Mucosa of stomach (tissue), 1 donor: ENCODE data around the gene LMTK3.

ENCODE experiments used
- H3K27me3 ChIP-seq: one replicate; pipeline ENCODE4 v1.7.0; 2013; ENCODE audit warnings: mild to moderate bottlenecking, low read length; ENCODE audit not compliant: control insufficient read depth, insufficient read depth
- H3K36me3 ChIP-seq: one replicate; pipeline ENCODE4 v1.7.0; 2013; ENCODE audit warnings: low read length; ENCODE audit not compliant: control insufficient read depth, insufficient read depth
- H3K4me1 ChIP-seq: one replicate; pipeline ENCODE4 v1.7.0; 2013; ENCODE audit warnings: mild to moderate bottlenecking, low read length; ENCODE audit not compliant: control insufficient read depth, insufficient read depth
- H3K4me3 ChIP-seq: one replicate; pipeline ENCODE4 v1.7.0; 2013; ENCODE audit warnings: low read length
- H3K9ac ChIP-seq: one replicate; pipeline ENCODE4 v1.7.0; 2013; ENCODE audit warnings: mild to moderate bottlenecking, low read length, moderate library complexity
- H3K9me3 ChIP-seq: one replicate; pipeline ENCODE4 v1.7.0; 2013; ENCODE audit warnings: mild to moderate bottlenecking, low read length, moderate library complexity; ENCODE audit not compliant: control insufficient read depth
- donor health status: Pancreatic carcinoma.

The LMTK3 gene

DNA sequence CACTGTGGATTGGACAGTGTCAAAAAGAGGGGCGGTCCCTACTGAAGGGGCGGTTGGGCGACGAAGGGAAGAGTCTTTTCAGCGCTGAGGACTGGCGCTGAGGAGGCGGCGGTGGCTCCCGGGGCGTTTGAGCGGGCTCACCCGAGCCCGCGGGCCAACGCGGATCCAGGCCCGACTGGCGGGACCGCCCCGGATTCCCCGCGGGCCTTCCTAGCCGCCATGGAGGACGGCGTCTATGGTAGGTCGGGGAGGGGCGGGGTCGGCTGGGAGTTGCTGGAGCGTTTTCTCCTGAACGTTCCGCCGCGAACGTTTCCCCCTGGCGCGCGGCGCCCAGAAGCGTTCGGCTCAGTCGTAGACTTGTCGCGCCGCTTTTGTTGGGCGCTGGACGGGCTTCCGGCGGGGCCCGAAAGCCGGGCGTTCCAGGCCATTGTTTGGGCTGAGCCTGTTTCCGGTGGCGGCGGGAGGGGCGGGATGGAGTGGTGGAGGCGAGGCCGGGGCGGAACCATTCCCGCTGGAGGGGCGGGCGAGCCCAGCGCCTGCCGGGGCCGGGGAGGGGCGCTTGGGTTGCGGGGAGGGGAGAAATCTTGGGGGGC is 42.2 kb downstream of the LMTK3 start, which contains the start of gene CYTH2:
TSS of gene CYTH2 (plus strand) at position 81 of the 593 bp plus-strand sequence. CDS start at position 220, 139 bp downstream.
- H3K27me3 ChIP-seq = no peaks in the 10 kb centered on the region
- peak within 1 kb of the TSS; percentile 93 for H3K9ac ChIP-seq
- peak within 1 kb of the TSS; percentile 80 for H3K4me3 ChIP-seq
- H3K4me1 ChIP-seq = peaks cover 15% of the 10 kb centered on the region
- peaks cover 27% of the 10 kb centered on the region for H3K36me3 ChIP-seq
- H3K9me3 ChIP-seq = no peaks in the 10 kb centered on the region

DNA sequence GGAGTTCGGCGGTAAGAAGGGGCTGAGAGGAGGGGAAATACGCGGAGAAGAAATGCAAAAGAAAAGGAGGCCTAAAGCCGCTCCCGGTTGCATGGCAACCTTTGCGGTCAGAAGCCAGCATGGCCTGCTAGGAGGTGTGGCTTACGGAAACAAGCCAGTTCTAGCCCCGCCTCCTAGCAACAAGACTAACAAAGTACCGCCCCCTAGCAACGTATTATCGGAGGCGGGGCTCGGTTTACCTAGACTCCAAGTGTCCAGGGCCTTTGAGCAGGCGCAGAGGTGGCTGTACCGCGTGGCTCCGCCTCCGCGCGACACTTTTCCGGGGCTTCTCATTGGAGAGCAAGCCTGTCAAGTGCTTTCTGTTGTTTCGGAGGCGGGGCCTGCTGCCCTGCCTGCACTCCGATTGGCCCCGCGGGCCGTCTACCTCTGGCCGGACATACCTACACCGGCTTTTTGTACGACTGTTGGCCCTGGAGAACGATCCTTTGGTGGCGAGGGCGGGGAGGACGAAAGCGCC is 42.8 kb downstream of the LMTK3 start:
- Histone ChIP-seq H3K9ac (peak overlapping the region; percentile 93), H3K4me3 (peak overlapping the region; percentile 80), H3K4me1 (peaks cover 15% of the 10 kb centered on the region), H3K9me3 (no peaks in the 10 kb centered on the region), H3K27me3 (no peaks in the 10 kb centered on the region), H3K36me3 (peaks cover 26% of the 10 kb centered on the region)

DNA sequence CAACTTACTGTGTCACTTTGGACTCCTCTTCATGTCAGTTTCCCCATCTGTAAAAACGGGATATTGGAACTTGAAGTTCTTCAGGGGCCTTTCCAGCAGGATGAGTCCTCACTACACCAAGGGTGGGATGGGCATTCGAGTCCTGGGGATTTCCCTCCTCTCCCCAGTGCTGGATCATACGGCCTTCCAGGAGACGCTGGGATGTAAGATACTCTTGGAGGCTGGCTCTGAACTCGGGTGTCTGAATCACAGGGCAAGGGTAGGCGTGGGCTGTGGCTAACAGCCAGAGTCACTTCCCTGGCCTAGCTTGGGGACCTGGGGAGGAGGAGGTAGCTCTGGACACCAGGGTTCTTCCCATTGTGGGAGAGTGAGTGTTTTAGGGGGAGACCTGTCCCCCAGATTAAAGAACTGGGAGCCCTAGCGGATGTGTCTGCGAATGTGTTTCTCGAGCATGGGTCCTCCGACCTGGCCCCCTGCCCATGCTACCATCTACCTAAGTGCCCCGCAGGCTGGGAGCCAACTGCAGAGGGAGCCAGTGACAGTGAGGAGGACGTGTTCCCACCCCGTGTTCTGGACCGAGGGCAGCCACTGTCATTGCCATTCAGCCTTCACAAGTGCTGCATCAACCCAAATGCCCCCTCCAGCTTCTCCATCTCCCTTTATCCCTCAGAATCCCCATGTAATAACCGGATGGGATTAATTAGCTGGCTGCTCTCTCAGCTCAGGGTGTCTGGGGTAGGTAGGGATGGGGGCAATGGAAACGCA is 44.9 kb downstream of the LMTK3 start:
- Histone ChIP-seq H3K4me1 (peaks cover 15% of the 10 kb centered on the region), H3K9ac (no peak overlapping the region), H3K9me3 (no peaks in the 10 kb centered on the region), H3K27me3 (no peaks in the 10 kb centered on the region), H3K36me3 (peaks cover 8% of the 10 kb centered on the region), H3K4me3 (no peak overlapping the region)

DNA sequence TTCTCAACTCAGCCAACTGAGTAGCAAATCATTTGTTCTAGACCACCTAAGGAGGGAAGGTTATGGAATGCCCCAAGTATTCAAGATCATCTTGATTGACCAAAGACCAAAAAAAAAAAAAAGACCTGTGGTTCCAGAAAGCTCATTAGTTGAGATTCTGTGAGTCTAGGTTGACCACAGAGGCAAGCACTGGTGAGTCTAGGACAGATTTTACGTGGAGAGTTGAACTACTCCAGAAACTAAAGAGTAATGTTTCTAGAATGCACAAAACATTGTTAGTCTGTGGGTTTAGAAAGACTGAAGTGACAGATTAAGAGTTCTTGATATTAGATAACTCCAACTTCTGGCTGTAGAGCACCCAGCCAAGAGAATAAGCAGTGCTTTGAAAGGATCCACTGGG is 46.4 kb downstream of the LMTK3 start:
- Histone ChIP-seq H3K4me3 (no peak overlapping the region), H3K4me1 (peaks cover 9% of the 10 kb centered on the region), H3K36me3 (no peaks in the 10 kb centered on the region), H3K9me3 (no peaks in the 10 kb centered on the region), H3K27me3 (no peaks in the 10 kb centered on the region), H3K9ac (no peak overlapping the region)

DNA sequence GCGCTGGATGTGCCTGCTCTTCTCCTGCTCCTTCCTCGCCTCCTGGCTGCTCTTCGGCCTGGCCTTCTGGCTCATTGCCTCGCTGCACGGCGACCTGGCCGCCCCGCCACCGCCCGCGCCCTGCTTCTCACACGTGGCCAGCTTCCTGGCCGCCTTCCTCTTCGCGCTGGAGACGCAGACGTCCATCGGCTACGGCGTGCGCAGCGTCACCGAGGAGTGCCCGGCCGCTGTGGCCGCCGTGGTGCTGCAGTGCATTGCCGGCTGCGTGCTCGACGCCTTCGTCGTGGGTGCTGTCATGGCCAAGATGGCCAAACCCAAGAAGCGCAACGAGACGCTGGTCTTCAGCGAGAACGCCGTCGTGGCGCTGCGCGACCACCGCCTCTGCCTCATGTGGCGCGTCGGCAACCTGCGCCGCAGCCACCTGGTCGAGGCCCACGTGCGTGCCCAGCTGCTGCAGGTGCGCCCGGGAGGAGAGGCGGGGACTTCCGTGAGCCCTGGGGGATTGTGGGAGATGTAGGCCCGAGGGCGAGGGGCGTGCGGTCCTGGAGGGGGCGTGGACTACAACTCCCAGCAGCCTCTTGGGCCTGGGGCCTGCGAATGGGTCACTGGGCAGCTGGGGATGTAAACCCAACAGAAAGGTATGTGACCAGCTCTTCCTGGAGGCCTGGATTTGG is 49.5 kb downstream of the LMTK3 start:
- Histone ChIP-seq H3K36me3 (no peaks in the 10 kb centered on the region), H3K9me3 (no peaks in the 10 kb centered on the region), H3K9ac (no peak overlapping the region), H3K27me3 (no peaks in the 10 kb centered on the region), H3K4me3 (no peak overlapping the region), H3K4me1 (no peaks in the 10 kb centered on the region)

DNA sequence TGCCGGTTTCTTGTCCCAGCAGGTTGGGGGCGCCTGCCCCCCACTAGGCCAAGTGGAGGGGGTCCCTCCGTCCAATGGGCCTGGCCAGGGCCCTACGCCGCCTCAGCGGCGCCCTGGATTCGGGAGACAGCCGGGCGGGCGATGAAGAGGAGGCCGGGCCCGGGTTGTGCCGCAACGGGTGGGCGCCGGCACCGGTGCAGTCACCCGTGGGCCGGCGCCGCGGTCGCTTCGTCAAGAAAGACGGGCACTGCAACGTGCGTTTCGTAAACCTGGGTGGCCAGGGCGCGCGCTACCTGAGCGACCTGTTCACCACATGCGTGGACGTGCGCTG is 50.0 kb downstream of the LMTK3 start:
- Histone ChIP-seq H3K36me3 (no peaks in the 10 kb centered on the region), H3K27me3 (no peaks in the 10 kb centered on the region), H3K4me3 (no peak overlapping the region)

DNA sequence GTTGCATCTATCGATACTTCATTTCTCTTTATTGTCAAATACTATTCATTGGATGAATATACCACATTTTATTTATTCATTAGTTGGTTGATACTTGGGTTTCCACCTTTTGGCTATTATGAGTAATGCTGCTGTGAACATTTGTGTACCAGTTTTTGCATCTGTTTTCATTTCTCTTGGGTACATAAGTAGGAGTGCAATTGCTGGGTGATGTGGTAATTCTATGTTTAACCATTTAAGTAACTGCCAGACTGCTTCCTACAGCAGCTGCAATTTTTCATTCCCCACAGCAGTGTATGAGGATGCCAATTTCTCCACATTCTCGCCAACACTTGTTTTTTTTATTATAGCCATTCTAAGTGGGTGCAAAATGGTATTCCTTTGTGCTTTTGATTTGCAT is 53.6 kb downstream of the LMTK3 start:
- no peak overlapping the region for H3K4me3 ChIP-seq
- H3K9me3 ChIP-seq = no peaks in the 10 kb centered on the region
- H3K36me3 ChIP-seq = no peaks in the 10 kb centered on the region
- H3K4me1 ChIP-seq = peaks cover 2% of the 10 kb centered on the region
- no peaks in the 10 kb centered on the region for H3K27me3 ChIP-seq
- H3K9ac ChIP-seq = no peak overlapping the region

More for the DNA sequence above, 50.0 kb downstream of the LMTK3 start:
- H3K9me3 ChIP-seq = no peaks in the 10 kb centered on the region
- no peaks in the 10 kb centered on the region for H3K4me1 ChIP-seq
- H3K9ac ChIP-seq = no peak overlapping the region

DNA sequence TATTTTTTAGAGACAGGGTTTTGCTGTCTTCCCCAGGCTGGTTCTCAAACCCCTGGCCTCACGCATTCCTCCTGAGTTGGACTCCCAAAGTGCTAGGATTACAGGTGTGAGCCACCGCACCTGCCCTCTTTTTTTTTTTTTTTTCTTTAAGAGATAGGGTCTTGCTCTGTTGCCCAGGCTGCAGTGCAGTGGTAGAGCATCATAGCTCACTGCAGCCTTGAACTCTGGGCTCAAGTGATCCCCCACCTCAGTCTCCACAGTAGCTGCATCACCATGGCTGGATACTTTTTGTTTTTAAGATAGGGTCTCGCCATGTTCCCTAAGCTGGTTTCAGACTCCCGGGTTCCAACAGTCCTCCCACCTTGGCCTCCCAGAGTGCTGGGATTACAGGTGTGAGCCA is 54.8 kb downstream of the LMTK3 start:
- Histone ChIP-seq H3K27me3 (no peaks in the 10 kb centered on the region), H3K9me3 (no peaks in the 10 kb centered on the region), H3K4me3 (no peak overlapping the region), H3K4me1 (peaks cover 11% of the 10 kb centered on the region), H3K9ac (no peak overlapping the region), H3K36me3 (no peaks in the 10 kb centered on the region)

DNA sequence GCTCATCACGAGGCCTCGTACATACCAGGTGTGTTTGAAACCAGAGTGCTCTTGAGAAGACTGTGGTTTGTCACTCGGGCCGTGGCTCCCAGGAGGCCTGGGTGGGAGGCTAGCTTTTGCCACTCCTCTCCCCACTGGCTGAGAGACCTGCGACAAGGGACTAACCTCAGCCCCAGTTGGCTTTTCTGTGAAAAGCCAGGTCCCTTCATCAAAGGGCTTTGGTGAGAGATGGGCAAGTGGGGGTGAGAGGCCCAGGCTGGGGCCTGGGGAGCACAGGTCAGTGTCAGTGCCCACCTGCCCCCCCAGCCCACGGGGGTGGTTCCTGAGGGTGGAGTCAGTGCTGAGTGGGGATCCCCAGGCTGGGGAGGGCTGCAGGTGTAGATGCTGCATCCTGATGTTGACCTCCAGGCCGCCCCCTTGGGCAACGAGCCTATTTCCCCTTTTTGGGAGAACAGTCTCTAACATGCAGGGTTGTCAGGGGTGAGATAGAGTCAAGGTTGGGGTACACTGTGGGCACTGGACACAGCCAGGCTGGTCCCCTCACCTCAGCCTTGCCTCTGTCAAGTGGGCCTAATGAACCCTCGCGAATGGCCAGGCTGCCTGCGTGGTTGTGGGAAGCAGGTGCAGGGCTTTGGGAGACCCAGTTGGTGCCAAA is 55.6 kb downstream of the LMTK3 start:
- Histone ChIP-seq H3K9me3 (no peaks in the 10 kb centered on the region), H3K9ac (no peak overlapping the region)

DNA sequence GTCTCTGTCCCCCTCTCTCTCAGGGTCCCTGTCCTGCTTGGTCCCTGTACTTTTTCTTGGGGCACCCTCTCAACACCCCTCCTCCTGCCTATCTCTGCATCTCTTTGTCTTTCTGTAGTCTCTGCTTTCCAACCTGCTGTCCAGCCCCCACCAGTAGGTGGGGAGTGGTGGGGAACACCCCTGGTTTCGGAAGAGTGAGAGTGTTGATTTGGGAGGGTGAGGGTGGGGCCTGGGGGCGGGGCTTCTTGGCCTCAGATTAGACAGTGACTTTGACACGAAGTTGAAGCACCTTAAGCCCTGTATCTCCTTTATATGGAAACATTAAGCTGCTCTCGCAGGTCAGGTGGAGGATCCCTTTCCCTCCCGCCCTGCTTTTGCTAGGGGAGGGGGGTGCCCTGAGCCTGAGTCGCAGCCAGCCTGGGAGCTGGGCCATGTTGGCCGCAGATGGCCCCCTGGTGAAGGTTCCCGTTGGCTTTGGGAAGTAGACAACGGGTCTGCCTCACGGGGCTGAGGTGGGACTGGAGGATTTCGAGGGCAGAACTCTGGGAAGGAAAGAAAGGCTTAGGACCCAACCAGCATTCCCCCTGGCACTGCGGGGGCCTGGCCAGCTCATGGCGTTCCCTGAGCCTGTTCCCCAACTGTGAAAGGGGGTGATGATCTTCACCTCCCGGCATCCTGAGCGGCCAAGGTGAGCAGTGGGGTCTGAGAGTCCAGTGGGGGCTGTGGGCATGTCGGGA is 56.3 kb downstream of the LMTK3 start, which contains the start of gene KCNJ14:
TSS of gene KCNJ14 (plus strand) at position 404 of the 737 bp plus-strand sequence. CDS start 6,151 bp downstream, outside the sequence.
- H3K36me3 ChIP-seq = peaks cover 5% of the 10 kb centered on the region
- no peaks in the 10 kb centered on the region for H3K27me3 ChIP-seq
- no peak within 1 kb of the TSS for H3K4me3 ChIP-seq
- H3K9ac ChIP-seq = no peak within 1 kb of the TSS
- H3K4me1 ChIP-seq = peaks cover 14% of the 10 kb centered on the region
- no peaks in the 10 kb centered on the region for H3K9me3 ChIP-seq

More for the DNA sequence above, 55.6 kb downstream of the LMTK3 start:
- Histone ChIP-seq H3K36me3 (no peaks in the 10 kb centered on the region), H3K4me1 (peaks cover 14% of the 10 kb centered on the region), H3K27me3 (no peaks in the 10 kb centered on the region), H3K4me3 (no peak overlapping the region)

DNA sequence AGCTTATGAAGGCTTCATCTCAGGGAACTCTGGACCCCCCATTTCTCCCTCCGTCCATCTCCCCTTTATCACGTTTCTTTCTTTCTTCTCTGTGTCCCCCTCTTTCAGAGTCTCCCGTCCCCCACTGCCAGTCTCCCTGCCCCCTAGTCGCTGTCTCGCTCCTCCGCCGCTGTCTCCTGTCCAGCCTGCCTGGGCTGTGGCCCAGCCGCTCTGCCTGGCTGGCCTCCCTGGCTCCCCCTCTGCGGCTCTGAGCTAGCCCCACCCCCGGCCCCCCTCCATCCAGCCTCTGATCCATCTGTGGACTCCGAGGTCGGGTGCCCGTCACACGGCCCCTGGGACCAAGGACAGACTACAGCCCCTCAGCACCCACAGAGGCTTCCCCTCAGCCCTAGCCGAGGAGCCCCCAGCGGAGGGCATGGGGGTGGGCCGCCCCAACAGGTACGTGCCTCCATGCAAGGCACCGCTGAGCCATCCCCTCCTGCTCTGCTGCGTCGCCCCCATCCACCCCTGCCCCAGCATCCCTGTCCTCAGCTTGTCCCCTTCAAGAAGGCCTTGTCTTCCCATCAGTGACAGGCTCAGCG is 57.4 kb downstream of the LMTK3 start:
- Histone ChIP-seq H3K36me3 (peaks cover 9% of the 10 kb centered on the region), H3K4me3 (no peak overlapping the region), H3K9me3 (no peaks in the 10 kb centered on the region), H3K9ac (no peak overlapping the region), H3K4me1 (peaks cover 14% of the 10 kb centered on the region), H3K27me3 (no peaks in the 10 kb centered on the region)
